ENCODE results near the gene PRPS1L1. TPM values are rescaled to one million over a fixed set of nuclear protein-coding genes. Genes with fewer than 3 reads are reported as not detected.

PRPS1L1 gene
- total RNA-seq, 1 experiment from 2014 or later = not detected

DNA sequence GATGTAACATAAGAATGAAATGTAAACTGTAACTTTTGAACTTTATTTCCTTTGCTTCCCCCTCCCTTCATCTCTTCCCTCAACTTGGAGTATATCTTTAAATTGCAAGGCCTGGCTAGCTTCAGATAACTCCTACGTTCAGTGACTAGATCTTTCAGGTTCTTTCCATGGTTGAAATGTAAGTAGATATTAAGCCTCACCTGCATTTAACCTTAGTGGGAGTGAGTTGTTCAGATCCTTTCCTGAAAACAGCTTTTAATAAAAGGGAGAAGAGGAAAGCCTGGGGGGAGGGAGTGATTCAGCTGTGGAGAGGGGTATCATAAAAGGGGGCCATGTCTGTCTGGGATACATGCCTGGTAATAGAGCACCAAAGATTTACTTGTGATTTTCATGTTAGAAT lies 19.0 kb upstream of the PRPS1L1 start:
- Histone ChIP-seq H3K9me3 (ENCODE audit: low read length) (no peaks in the 10 kb centered on the region), H3F3A (ENCODE audit: low read length, unreplicated experiment) (no peaks in the 10 kb centered on the region), H2AFZ (ENCODE audit: low read length) (no peak overlapping the region), H3K79me2 (ENCODE audit: low read length) (no peaks in the 10 kb centered on the region), H3K36me3 (ENCODE audit: low read depth, low read length) (no peaks in the 10 kb centered on the region), H3K9me2 (replicated peaks; ENCODE audit: low read length) (no peaks in the 10 kb centered on the region), H3K27ac (ENCODE audit: low read length) (no peak overlapping the region), H3K4me1 (ENCODE audit: insufficient read depth, low read length) (peaks cover under 1% of the 10 kb centered on the region), H3K4me2 (ENCODE audit: low read length) (no peak overlapping the region), H4K20me1 (ENCODE audit: low read length) (no peaks in the 10 kb centered on the region), H3K4me3 (ENCODE audit: low read length) (no peak overlapping the region), H3K9ac (ENCODE audit: low read length) (no peak overlapping the region), H3K27me3 (ENCODE audit: low read length) (no peaks in the 10 kb centered on the region)
- POLR2A ChIA-PET (ENCODE audit: unreplicated experiment) = no interaction called here
- DNase-seq (no peak), ATAC-seq (no peak)
- no TSS peak for BruUV-seq (replicated peaks)
- TF ChIP-seq, protein P1, sequence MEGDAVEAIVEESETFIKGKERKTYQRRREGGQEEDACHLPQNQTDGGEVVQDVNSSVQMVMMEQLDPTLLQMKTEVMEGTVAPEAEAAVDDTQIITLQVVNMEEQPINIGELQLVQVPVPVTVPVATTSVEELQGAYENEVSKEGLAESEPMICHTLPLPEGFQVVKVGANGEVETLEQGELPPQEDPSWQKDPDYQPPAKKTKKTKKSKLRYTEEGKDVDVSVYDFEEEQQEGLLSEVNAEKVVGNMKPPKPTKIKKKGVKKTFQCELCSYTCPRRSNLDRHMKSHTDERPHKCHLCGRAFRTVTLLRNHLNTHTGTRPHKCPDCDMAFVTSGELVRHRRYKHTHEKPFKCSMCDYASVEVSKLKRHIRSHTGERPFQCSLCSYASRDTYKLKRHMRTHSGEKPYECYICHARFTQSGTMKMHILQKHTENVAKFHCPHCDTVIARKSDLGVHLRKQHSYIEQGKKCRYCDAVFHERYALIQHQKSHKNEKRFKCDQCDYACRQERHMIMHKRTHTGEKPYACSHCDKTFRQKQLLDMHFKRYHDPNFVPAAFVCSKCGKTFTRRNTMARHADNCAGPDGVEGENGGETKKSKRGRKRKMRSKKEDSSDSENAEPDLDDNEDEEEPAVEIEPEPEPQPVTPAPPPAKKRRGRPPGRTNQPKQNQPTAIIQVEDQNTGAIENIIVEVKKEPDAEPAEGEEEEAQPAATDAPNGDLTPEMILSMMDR (conservative IDR thresholded peaks at IDR 0.05; ENCODE audit: low read depth, low read length) = no peak
- no peak for TF ChIP-seq EZH2 (IDR thresholded peaks at IDR 0.05; ENCODE audit: low read length, unreplicated experiment)
- no peak for TF ChIP-seq EZH2phosphoT487 (IDR thresholded peaks at IDR 0.05; ENCODE audit: borderline replicate concordance, low read length)
- intact Hi-C loops (cut with micrococcal nuclease) = loop anchor here (10.0 kb wide), 1 partner anchor 362 kb away; no protein-coding TSS in a partner anchor
- CTCF ChIA-PET = no interaction called here

GRCh38 chr7:18045171-18045570 lies 17.5 kb upstream of the PRPS1L1 start:
- Histone ChIP-seq H3F3A (ENCODE audit: low read length, unreplicated experiment) (no peaks in the 10 kb centered on the region), H3K9ac (ENCODE audit: low read length) (no peak overlapping the region), H3K79me2 (ENCODE audit: low read length) (no peaks in the 10 kb centered on the region), H3K4me1 (ENCODE audit: insufficient read depth, low read length) (peaks cover 14% of the 10 kb centered on the region), H3K9me2 (replicated peaks; ENCODE audit: low read length) (no peaks in the 10 kb centered on the region), H3K27me3 (ENCODE audit: low read length) (no peaks in the 10 kb centered on the region), H3K36me3 (ENCODE audit: low read depth, low read length) (no peaks in the 10 kb centered on the region), H3K4me3 (ENCODE audit: low read length) (no peak overlapping the region), H3K9me3 (ENCODE audit: low read length) (no peaks in the 10 kb centered on the region), H4K20me1 (ENCODE audit: low read length) (no peaks in the 10 kb centered on the region), H3K27ac (ENCODE audit: low read length) (no peak overlapping the region), H2AFZ (ENCODE audit: low read length) (no peak overlapping the region), H3K4me2 (ENCODE audit: low read length) (no peak overlapping the region)
- POLR2A ChIA-PET (ENCODE audit: unreplicated experiment) = no interaction called here
- no TSS peak for BruUV-seq (replicated peaks)
- CTCF ChIA-PET = no interaction called here
- TF ChIP-seq EZH2 (IDR thresholded peaks at IDR 0.05; ENCODE audit: low read length, unreplicated experiment) (no peak), EZH2phosphoT487 (IDR thresholded peaks at IDR 0.05; ENCODE audit: borderline replicate concordance, low read length) (no peak)
- TF ChIP-seq, protein P1 (conservative IDR thresholded peaks at IDR 0.05; ENCODE audit: low read depth, low read length) = no peak
- ATAC-seq = no peak
- intact Hi-C loops (cut with micrococcal nuclease) = loop anchor here (10.0 kb wide), 1 partner anchor 360 kb away; no protein-coding TSS in a partner anchor
- no peak for DNase-seq

DNA sequence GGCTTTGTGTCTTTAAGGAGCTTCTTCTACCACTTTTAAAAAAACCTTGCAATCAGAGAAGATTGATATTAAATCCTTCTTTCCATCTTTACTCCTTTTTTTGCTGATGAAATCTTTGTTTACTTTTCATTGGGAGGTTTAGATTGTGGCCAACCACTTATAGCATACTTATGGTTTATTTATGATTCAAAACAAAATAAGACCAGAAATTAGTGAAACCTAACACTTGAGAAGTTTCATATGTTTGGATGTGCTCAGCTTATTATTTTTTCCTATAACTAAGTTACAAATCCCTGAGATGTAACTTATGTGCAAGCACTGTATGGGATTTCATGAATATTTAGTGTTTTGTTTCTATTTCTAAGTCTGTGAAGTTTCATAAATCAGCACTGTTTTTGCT lies 13.5 kb upstream of the PRPS1L1 start:
- Histone ChIP-seq H3K79me2 (ENCODE audit: low read length) (no peaks in the 10 kb centered on the region), H3K4me2 (ENCODE audit: low read length) (peak overlapping the region; percentile 68), H3K9me2 (replicated peaks; ENCODE audit: low read length) (no peaks in the 10 kb centered on the region), H3F3A (ENCODE audit: low read length, unreplicated experiment) (no peaks in the 10 kb centered on the region), H2AFZ (ENCODE audit: low read length) (peak overlapping the region; percentile 56; the same call in 1 of the 2 replicates), H3K4me3 (ENCODE audit: low read length) (peak overlapping the region; percentile 36; the same call in 1 of the 2 replicates), H3K36me3 (ENCODE audit: low read depth, low read length) (no peaks in the 10 kb centered on the region), H3K9me3 (ENCODE audit: low read length) (no peaks in the 10 kb centered on the region), H4K20me1 (ENCODE audit: low read length) (no peaks in the 10 kb centered on the region), H3K27ac (ENCODE audit: low read length) (peak overlapping the region; percentile 55; the same call in 1 of the 2 replicates), H3K4me1 (ENCODE audit: insufficient read depth, low read length) (peaks cover 23% of the 10 kb centered on the region), H3K27me3 (ENCODE audit: low read length) (no peaks in the 10 kb centered on the region), H3K9ac (ENCODE audit: low read length) (no peak overlapping the region)
- intact Hi-C loops (cut with micrococcal nuclease) = loop anchor here (2.0 to 10.0 kb wide), 3 partner anchors 22 to 356 kb away; no protein-coding TSS in a partner anchor
- BruUV-seq (replicated peaks) = no TSS peak
- DNase-seq (peak; percentile 13), ATAC-seq (no peak; the same call in 1 of the 2 replicates)
- CTCF ChIA-PET = interaction anchor here (0.7 kb wide), 1 partner anchor 315 kb away, joined by 3 read pairs; no protein-coding TSS in a partner anchor
- TF ChIP-seq EZH2 (IDR thresholded peaks at IDR 0.05; ENCODE audit: low read length, unreplicated experiment) (no peak), EZH2phosphoT487 (IDR thresholded peaks at IDR 0.05; ENCODE audit: borderline replicate concordance, low read length) (no peak)
- TF ChIP-seq, protein P1 (conservative IDR thresholded peaks at IDR 0.05; ENCODE audit: low read depth, low read length) = no peak
- POLR2A ChIA-PET (ENCODE audit: unreplicated experiment) = interaction anchor here (0.6 to 0.7 kb wide), 3 partner anchors 72 to 468 kb away, joined by 3 to 4 read pairs (median 3); no protein-coding TSS in a partner anchor

Measured in PC-3 (cell line).